Progenitor cell of endocrine pancreas (in vitro differentiated cells): Measurements from ENCODE around the gene SP3. TPM values are rescaled to one million over a fixed set of nuclear protein-coding genes. Genes with fewer than 3 reads are reported as not detected.

ENCODE experiments used
- DNase-seq: peaks from one replicate; pipeline ENCODE4 v3.0.0; 2021; ENCODE audit warnings: low spot score; ENCODE audit not compliant: unreplicated experiment
- H3K27ac Mint-ChIP-seq: 2 replicates; pipeline ENCODE4 v1.8.0; 2021; ENCODE audit warnings: mild to moderate bottlenecking, moderate library complexity, mixed read lengths
- H3K27me3 Mint-ChIP-seq: 2 replicates; pipeline ENCODE4 v1.8.0; 2021; ENCODE audit warnings: mixed read lengths
- H3K36me3 Mint-ChIP-seq: 2 replicates; pipeline ENCODE4 v1.8.0; 2022; ENCODE audit warnings: mixed read lengths; ENCODE audit not compliant: insufficient read depth
- H3K4me1 Mint-ChIP-seq: 2 replicates; pipeline ENCODE4 v1.8.0; 2021; ENCODE audit warnings: low read depth, mixed read lengths
- H3K4me3 Mint-ChIP-seq: 2 replicates; pipeline ENCODE4 v1.8.0; 2021; ENCODE audit warnings: low read depth, mild to moderate bottlenecking, moderate library complexity, mixed read lengths
- H3K9me3 Mint-ChIP-seq: 2 replicates; pipeline ENCODE4 v1.8.0; 2021; ENCODE audit warnings: low read depth, mixed read lengths
- total RNA-seq: library from RNA; stranded (reverse); gene quantifications from 2 replicates; pipeline ENCODE4 v1.2.1, GENCODE V29; 2021
- TF ChIP-seq, protein P1 (sequence below): fragments of 200-600 bp; sonication (generic); IDR thresholded peaks from one replicate; pipeline ENCODE4 v1.5.0; 2021; ENCODE audit warnings: antibody characterized with exemption, mild to moderate bottlenecking; ENCODE audit not compliant: unreplicated experiment

Gene SP3
- total RNA-seq, 1 donor from 2014 or later: 96.9 TPM

DNA sequence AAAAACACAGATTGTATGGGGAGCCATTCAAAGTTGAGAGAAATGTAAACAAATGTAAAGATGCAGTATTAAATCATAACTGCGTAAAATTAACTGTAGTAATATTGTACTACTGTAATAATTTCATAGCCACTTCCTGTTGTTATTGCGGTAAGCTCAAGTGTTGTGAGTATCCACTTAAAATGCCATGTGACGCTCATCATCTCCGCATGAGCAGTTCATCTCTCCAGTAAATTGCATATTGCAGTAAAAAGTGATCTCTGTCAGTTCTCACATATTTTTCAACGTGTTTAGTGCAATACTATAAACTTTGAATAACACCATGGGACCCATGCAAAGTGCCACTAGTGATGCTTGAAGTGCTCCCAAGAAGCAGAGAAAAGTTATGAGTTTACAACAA is 41.8 kb upstream of the SP3 start:
- Mint-ChIP-seq H3K9me3 (no peaks in the 10 kb centered on the region), H3K27me3 (peaks cover 40% of the 10 kb centered on the region), H3K36me3 (no peaks in the 10 kb centered on the region), H3K4me1 (peaks cover 43% of the 10 kb centered on the region), H3K4me3 (no peak overlapping the region), H3K27ac (no peak overlapping the region)
- no peak for DNase-seq
- TF ChIP-seq, protein P1, sequence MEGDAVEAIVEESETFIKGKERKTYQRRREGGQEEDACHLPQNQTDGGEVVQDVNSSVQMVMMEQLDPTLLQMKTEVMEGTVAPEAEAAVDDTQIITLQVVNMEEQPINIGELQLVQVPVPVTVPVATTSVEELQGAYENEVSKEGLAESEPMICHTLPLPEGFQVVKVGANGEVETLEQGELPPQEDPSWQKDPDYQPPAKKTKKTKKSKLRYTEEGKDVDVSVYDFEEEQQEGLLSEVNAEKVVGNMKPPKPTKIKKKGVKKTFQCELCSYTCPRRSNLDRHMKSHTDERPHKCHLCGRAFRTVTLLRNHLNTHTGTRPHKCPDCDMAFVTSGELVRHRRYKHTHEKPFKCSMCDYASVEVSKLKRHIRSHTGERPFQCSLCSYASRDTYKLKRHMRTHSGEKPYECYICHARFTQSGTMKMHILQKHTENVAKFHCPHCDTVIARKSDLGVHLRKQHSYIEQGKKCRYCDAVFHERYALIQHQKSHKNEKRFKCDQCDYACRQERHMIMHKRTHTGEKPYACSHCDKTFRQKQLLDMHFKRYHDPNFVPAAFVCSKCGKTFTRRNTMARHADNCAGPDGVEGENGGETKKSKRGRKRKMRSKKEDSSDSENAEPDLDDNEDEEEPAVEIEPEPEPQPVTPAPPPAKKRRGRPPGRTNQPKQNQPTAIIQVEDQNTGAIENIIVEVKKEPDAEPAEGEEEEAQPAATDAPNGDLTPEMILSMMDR: no peak

DNA sequence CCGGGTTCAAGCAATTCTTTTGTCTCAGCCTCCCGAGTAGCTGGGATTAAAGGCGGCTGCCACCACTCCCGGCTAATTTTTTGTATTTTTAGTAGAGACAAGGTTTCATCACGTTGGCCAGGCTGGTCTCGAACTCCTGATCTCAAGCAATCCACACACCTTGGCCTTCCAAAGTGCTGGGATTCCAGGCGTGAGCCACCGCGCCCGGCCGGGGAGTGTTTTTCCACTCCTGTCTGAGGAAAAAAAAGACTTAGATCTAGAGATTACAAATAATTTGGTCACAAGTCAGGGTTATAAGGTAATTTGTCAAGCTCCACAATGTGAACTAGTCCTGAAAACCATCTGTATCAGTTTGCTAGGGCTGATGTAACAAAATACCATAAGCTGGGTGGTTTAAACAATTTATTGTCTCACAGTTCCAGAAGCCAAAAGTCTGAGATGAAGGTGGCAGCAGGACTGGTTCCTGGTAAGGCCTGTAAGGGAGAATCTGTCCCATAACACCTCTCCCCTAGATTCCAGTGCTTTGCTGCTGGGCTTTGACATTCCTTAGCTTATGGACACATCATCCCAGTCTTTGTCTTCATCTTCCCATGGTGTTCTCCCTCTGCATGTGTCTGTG is 40.7 kb upstream of the SP3 start:
- Mint-ChIP-seq H3K27me3 (peaks cover 34% of the 10 kb centered on the region), H3K36me3 (no peaks in the 10 kb centered on the region), H3K27ac (no peak overlapping the region), H3K4me3 (no peak overlapping the region), H3K9me3 (no peaks in the 10 kb centered on the region), H3K4me1 (peaks cover 33% of the 10 kb centered on the region)
- no peak for DNase-seq
- TF ChIP-seq, protein P1: no peak

DNA sequence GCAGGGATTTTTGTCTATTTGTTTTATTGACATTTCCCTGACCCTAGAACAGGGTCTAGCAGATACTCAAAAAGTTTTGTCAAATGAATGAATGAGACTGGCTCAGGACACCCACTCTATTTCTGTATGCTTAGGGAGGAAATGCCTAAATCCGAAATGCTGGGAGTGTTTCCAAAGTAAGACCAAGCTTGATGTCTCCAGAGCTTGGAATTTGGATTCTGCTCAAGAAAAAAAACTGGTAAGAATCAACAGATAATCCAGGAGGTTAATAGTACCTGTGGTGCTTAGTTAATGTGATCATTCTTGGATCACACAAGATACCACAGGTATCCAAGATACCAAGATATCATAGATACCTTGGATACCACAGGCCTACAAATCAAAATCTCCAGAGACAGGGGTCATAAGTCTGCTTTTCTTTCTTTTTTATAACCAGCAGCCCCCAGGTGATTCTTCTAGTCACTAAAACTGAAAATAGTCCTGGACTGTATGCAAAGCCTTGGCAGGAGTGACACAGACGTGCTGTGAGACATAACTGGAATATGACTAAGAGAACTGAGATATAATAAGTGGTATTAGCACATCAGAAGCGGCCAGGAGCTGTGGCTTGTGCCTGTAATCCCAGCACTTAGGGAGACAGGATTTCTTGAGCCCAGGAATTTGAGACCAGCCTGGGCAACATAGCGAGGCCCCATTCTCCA is 39.9 kb upstream of the SP3 start:
- H3K9me3 Mint-ChIP-seq: no peaks in the 10 kb centered on the region
- peaks cover 34% of the 10 kb centered on the region for H3K27me3 Mint-ChIP-seq
- DNase-seq: no peak
- H3K4me3 Mint-ChIP-seq: no peak overlapping the region
- TF ChIP-seq, protein P1: no peak
- H3K27ac Mint-ChIP-seq: peak overlapping the region; percentile 92
- H3K4me1 Mint-ChIP-seq: peaks cover 29% of the 10 kb centered on the region
- H3K36me3 Mint-ChIP-seq: no peaks in the 10 kb centered on the region

DNA sequence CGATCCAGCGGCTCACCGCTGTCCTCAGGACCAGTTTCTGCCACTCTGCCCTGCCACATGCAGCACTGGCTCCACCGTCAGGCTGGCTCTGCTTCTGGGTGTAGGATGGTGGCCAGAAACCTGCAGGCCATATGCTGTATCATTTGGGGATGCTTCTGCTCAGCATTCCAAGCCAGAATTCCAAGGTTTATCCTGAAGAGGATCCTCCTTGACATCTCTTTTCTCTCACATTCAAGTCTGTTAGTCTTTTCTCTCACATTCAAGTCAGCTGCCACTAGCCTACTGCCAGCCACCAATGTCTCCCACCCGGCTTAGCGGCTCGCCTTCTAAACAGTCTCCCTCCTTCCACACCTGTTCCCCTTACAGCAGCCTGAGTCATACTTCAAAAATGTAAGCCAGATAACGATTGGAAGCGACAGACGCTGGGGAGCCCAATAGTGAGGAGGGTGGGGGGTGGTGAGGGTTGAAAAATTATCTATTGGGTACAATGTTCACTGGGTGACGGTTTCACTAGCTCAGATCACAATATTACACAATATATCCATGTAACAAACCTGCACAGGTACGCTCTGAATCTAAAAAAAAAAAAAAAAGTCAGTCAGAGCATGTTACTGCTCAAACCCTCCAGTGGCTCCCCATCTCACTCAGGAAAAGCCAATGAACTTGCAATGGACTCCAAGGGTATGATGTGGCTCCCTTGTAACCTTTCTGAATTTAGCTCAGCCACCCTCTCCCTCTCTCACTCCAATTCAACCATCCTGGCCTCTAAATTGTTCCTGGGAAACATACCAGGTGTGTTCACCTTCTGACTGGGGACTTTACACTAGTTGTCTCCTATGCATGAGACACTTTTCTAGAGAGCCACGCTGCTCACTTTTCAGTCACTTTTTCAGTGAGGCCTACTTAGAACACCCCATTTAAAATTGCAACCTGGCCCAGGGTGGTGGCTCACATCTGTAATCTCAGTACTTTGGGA is 38.8 kb upstream of the SP3 start:
- H3K27ac Mint-ChIP-seq: peak overlapping the region; percentile 94
- H3K4me3 Mint-ChIP-seq: no peak overlapping the region
- H3K4me1 Mint-ChIP-seq: peaks cover 23% of the 10 kb centered on the region
- TF ChIP-seq, protein P1: no peak
- peaks cover 34% of the 10 kb centered on the region for H3K27me3 Mint-ChIP-seq
- H3K9me3 Mint-ChIP-seq: no peaks in the 10 kb centered on the region
- no peaks in the 10 kb centered on the region for H3K36me3 Mint-ChIP-seq
- DNase-seq: no peak

DNA sequence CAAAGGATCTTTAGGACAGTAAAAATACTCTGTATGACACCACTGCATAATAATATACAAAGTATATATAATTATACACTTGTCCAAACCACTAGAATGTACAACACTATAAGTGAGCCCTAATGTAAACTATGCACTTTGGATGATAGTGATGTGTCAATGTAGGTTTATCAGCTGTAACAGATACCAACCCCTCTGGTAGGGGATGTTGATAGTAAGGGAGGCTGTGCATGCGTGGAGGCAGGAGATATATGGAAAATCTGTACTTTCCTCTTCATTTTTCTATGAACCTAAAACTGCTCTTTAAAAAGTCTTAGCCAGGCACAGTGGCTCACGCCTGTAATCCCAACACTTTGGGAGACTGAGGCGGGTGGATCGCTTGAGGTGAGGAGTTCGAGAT is 37.5 kb upstream of the SP3 start:
- no peak for DNase-seq
- no peak overlapping the region for H3K4me3 Mint-ChIP-seq
- no peak overlapping the region for H3K27ac Mint-ChIP-seq
- H3K9me3 Mint-ChIP-seq: no peaks in the 10 kb centered on the region
- H3K27me3 Mint-ChIP-seq: peaks cover 31% of the 10 kb centered on the region
- H3K4me1 Mint-ChIP-seq: peaks cover 16% of the 10 kb centered on the region
- TF ChIP-seq, protein P1: no peak
- H3K36me3 Mint-ChIP-seq: no peaks in the 10 kb centered on the region
